T-cell (primary cell): ENCODE data around the gene AJUBA. TPM values are rescaled to one million over a fixed set of nuclear protein-coding genes. Genes with fewer than 3 reads are reported as not detected.
A peak's percentile ranks its signal among the peaks of the same experiment; 100 is the strongest.
"Not testable (repeated sequence)": the region's sequence is repeated elsewhere in the genome, so short reads cannot be mapped to it uniquely, and the experiment has no call there.

Source experiments
- ATAC-seq, 4 experiments: fragments of 200-7000 bp in 3 of 4; fragments of 150-1000 bp in 1 of 4; cut with Tn5 transposase; replicated peaks in 1 of 4; 1 replicate in 3 of 4; 2 replicates in 1 of 4; pipeline ENCODE4 v1.10.0; 2021; ENCODE audit warnings: moderate library complexity in 3 of 4, mild to moderate bottlenecking in 2 of 4, moderate number of reproducible peaks in 1 of 4
- CTCF ChIA-PET, 2 donors: fragments of 300-600 bp; sonication (Branson Sonifier 250); formaldehyde crosslinking; loops; one replicate each; lab custom pipeline; 2022; ENCODE audit warnings: antibody characterized with exemption in 2 of 2; lab: Charles Lee
- POLR2A ChIA-PET, 2 donors: fragments of 300-600 bp; sonication (Branson Sonifier 250); formaldehyde crosslinking; loops; one replicate each; lab custom pipeline; 2022; ENCODE audit warnings: antibody characterized with exemption in 2 of 2; lab: Charles Lee
- DNase-seq, 35 experiments: peaks; one replicate each; pipeline versions ENCODE4 v3.0.0 to v3.0.0-alpha.2; 2013 to 2023
- H3K27ac ChIP-seq: one replicate; pipeline ENCODE4 v1.5.1; 2013; ENCODE audit warnings: low read length
- H3K27me3 ChIP-seq, 2 experiments: replicated peaks in 1 of 2; 1 replicate in 1 of 2; 2 replicates in 1 of 2; pipeline versions ENCODE4 v1.6.1 to v1.7.0; 2013; ENCODE audit warnings: low read length in 1 of 2, mixed read lengths in 1 of 2; ENCODE audit not compliant: control insufficient read depth in 2 of 2, insufficient read depth in 2 of 2; ENCODE audit errors: extremely low read depth in 1 of 2
- H3K36me3 ChIP-seq, 2 donors: 1 replicate in 1 of 2; 2 replicates in 1 of 2; pipeline versions ENCODE4 v1.6.1 to v1.7.0; 2013; ENCODE audit warnings: low read length in 1 of 2; ENCODE audit not compliant: control insufficient read depth in 2 of 2, insufficient read depth in 1 of 2; ENCODE audit errors: extremely low read depth in 1 of 2
- H3K4me1 ChIP-seq, 2 experiments: 1 replicate in 1 of 2; 2 replicates in 1 of 2; pipeline versions ENCODE4 v1.6.1 to v1.7.0; 2013; ENCODE audit warnings: low read length in 2 of 2, mixed read lengths in 1 of 2; ENCODE audit not compliant: insufficient read depth in 2 of 2, control insufficient read depth in 1 of 2; ENCODE audit errors: extremely low read depth in 1 of 2
- H3K4me3 ChIP-seq, 2 donors: 1 replicate in 1 of 2; 2 replicates in 1 of 2; pipeline versions ENCODE4 v1.5.1 to v1.7.0; 2013; ENCODE audit warnings: mild to moderate bottlenecking in 2 of 2, low read length in 1 of 2, moderate library complexity in 1 of 2; ENCODE audit not compliant: control insufficient read depth in 1 of 2; ENCODE audit errors: extremely low read depth in 1 of 2
- H3K9me3 ChIP-seq: 2 replicates; pipeline ENCODE4 v1.7.0; 2013
- H3K27ac Mint-ChIP-seq, 2 donors: one replicate each; pipeline ENCODE4 v1.8.0; 2020 to 2021; ENCODE audit warnings: mild to moderate bottlenecking in 2 of 2, mixed read lengths in 2 of 2
- H3K27me3 Mint-ChIP-seq, 2 donors: one replicate each; pipeline ENCODE4 v1.8.0; 2021 to 2022; ENCODE audit warnings: mixed read lengths in 2 of 2
- H3K36me3 Mint-ChIP-seq: one replicate; pipeline ENCODE4 v1.8.0; 2021; ENCODE audit warnings: mixed read lengths
- H3K4me1 Mint-ChIP-seq, 3 donors: one replicate each; pipeline ENCODE4 v1.8.0; 2020 to 2022; ENCODE audit warnings: mixed read lengths in 3 of 3, mild to moderate bottlenecking in 1 of 3
- H3K4me3 Mint-ChIP-seq, 3 donors: one replicate each; pipeline ENCODE4 v1.8.0; 2020 to 2022; ENCODE audit warnings: mild to moderate bottlenecking in 3 of 3, mixed read lengths in 3 of 3, moderate library complexity in 3 of 3
- H3K9me3 Mint-ChIP-seq, 3 donors: one replicate each; pipeline ENCODE4 v1.8.0; 2020 to 2022; ENCODE audit warnings: mixed read lengths in 3 of 3
- WGBS: methylation state at CpG from one replicate; pipeline ENCODE4 v1.1.5; 2013; ENCODE audit warnings: missing lambda C conversion rate; ENCODE audit not compliant: insufficient coverage; 5-methylcytosine and 5-hydroxymethylcytosine counted together
- total RNA-seq, 35 experiments: library from RNA in 6 of 35; stranded (reverse) in 6 of 35; fragments of 120-200 nt in 1 of 35; gene quantifications; one replicate each; pipeline versions ENCODE4 v1.2.1 to v1.2.4 and lab custom pipeline; 2013 to 2026

The AJUBA gene
- total RNA-seq, 5 donors from 2014 or later (not counting 1 experiment from before 2014, with no cell fraction given): 1.8 to 3.1 (median 2.4) TPM

DNA sequence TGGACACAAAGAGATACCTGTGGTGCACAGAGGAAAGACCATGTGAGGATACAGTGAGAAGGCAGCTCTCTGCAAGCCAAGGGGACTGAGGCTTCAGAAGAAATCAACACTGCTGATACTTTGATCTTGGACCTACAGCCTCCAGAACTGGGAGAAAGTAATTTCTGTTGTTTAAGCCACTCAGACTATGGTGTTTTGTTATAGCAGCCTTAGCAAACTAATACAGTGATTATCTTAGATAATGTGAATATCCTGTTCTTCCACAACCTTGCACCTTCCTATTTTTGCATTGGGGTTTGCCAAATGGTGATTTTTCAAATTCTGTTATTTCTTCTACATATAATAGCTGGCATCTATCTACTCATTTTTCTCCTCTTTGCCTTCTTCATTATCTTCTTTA is 35.8 kb upstream of the AJUBA start:
- no peak for ATAC-seq
- peaks cover 9 to 26% of the 10 kb centered on the region in 2 experiments for H3K4me1 ChIP-seq
- no peak overlapping the region for H3K4me3 Mint-ChIP-seq
- H3K27ac ChIP-seq: no peak overlapping the region
- H3K9me3 Mint-ChIP-seq: no peaks in the 10 kb centered on the region
- POLR2A ChIA-PET: no interaction called here
- H3K27ac Mint-ChIP-seq: no peak overlapping the region
- H3K9me3 ChIP-seq: no peaks in the 10 kb centered on the region
- no peaks in the 10 kb centered on the region for H3K27me3 ChIP-seq
- DNase-seq: no peak
- no peaks in the 10 kb centered on the region for H3K36me3 ChIP-seq
- H3K36me3 Mint-ChIP-seq: no peaks in the 10 kb centered on the region
- CTCF ChIA-PET: no interaction called here
- no peaks in the 10 kb centered on the region for H3K27me3 Mint-ChIP-seq
- peaks cover 25 to 34% (median 29%) of the 10 kb centered on the region in 3 donors for H3K4me1 Mint-ChIP-seq
- H3K4me3 ChIP-seq: no peak overlapping the region

DNA sequence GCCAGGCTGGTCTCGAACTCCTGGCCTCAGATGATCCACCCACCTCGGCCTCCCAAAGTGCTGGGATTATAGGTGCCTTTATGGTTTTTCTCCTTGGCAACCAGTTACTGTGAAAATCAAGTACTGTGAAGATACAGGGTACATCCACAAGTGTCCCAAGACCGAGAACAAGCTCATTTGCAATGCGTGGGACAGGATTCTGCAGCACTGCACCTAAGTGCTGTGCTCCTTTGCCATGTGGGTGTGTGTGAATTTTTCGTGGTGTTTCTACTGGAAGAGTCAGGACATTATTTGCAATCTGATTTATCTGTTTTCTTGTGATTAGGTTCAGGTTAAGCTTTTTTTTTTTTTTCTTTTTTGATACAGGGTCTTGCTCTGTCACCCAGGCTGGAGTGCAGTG is 34.7 kb upstream of the AJUBA start:
- DNase-seq: no peak
- no peaks in the 10 kb centered on the region for H3K9me3 ChIP-seq
- H3K4me3 Mint-ChIP-seq: no peak overlapping the region
- peaks cover 18 to 25% (median 22%) of the 10 kb centered on the region in 3 donors for H3K4me1 Mint-ChIP-seq
- no peaks in the 10 kb centered on the region for H3K36me3 ChIP-seq
- no peaks in the 10 kb centered on the region for H3K9me3 Mint-ChIP-seq
- H3K36me3 Mint-ChIP-seq: no peaks in the 10 kb centered on the region
- ChIA-PET POLR2A (interaction anchor here (0.5 to 0.6 kb wide), 2 partner anchors 463 to 621 kb away, joined by 3 to 4 read pairs; no protein-coding TSS in a partner anchor), CTCF (interaction anchor here (0.6 to 1.7 kb wide), 2 partner anchors 10 to 87 kb away, joined by 3 to 6 read pairs; no protein-coding TSS in a partner anchor)
- peaks cover 6 to 16% of the 10 kb centered on the region in 2 experiments for H3K4me1 ChIP-seq
- no peaks in the 10 kb centered on the region for H3K27me3 Mint-ChIP-seq
- WGBS: 77% methylated on average over 5 of the region's 5 CpGs
- no peak overlapping the region for H3K27ac Mint-ChIP-seq
- H3K27ac ChIP-seq: no peak overlapping the region
- H3K27me3 ChIP-seq: no peaks in the 10 kb centered on the region
- H3K4me3 ChIP-seq: no peak overlapping the region
- no peak for ATAC-seq

DNA sequence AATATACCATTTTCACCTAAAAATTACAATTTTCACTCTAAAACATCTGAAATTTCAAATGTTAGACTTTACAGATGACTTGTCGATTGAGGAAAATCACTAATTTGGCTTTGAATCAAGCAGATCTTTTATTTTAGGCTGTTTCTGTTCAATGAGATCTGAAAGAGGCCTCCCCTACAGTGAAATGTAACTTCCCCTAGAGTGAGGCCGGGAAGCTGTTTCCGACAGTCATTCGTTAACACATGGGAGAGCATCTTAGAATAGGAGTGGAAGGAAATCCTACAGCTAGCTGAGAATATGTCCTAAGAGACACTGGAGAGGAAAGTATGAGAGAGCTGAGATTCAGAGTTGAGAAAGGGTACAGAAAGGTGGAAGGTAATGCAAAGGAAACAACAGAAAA is 33.3 kb upstream of the AJUBA start:
- Mint-ChIP-seq H3K27ac (peak overlapping the region; percentile 69 to 93), H3K4me3 (peak overlapping the region; percentile 11 to 53 (median 50)), H3K36me3 (no peaks in the 10 kb centered on the region), H3K4me1 (peaks cover 9 to 14% (median 10%) of the 10 kb centered on the region in 3 donors), H3K9me3 (no peaks in the 10 kb centered on the region), H3K27me3 (no peaks in the 10 kb centered on the region)
- Histone ChIP-seq H3K27me3 (no peaks in the 10 kb centered on the region), H3K4me3 (no peak overlapping the region), H3K36me3 (no peaks in the 10 kb centered on the region), H3K4me1 (peaks cover 7 to 8% of the 10 kb centered on the region in 2 experiments), H3K27ac (no peak overlapping the region), H3K9me3 (no peaks in the 10 kb centered on the region)
- ChIA-PET POLR2A (no interaction called here), CTCF (interaction anchor here (0.5 to 1.7 kb wide), 4 partner anchors 9 to 1200 kb away, joined by 3 to 7 read pairs (median 4); no protein-coding TSS in a partner anchor)
- ATAC-seq: peak in 1 of 4 experiments; percentile 46
- no peak for DNase-seq
- WGBS: 100% methylated on average over 2 of the region's 4 CpGs

DNA sequence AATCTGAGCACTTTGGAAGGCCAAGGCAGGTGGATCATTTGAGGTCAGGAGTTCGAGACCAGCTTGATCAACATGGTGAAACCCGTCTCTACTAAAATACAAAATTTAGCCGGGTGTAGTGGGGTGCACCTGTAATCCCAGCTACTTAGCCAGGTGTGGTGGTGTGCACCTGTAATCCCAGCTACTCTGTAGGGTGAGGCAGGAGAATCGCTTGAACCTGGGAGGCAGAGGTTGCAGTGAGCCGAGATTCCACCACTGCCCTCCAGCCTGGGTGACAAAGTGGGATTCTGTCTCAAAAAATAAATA is 31.4 kb upstream of the AJUBA start:
- H3K9me3 Mint-ChIP-seq, H3K36me3 Mint-ChIP-seq, H3K9me3 ChIP-seq, H3K36me3 ChIP-seq, CTCF ChIA-PET, DNase-seq, H3K4me3 ChIP-seq, H3K27me3 Mint-ChIP-seq, H3K4me3 Mint-ChIP-seq, H3K27me3 ChIP-seq, ATAC-seq, H3K27ac Mint-ChIP-seq, H3K27ac ChIP-seq: not testable (repeated sequence)
- POLR2A ChIA-PET: interaction anchor here (0.6 kb wide), 2 partner anchors 51 to 125 kb away, joined by 3 to 8 read pairs; no protein-coding TSS in a partner anchor
- 80% methylated on average over 1 of the region's 5 CpGs for WGBS
- H3K4me1 Mint-ChIP-seq: peaks cover 16 to 24% (median 21%) of the 10 kb centered on the region in 3 donors
- peaks cover 8 to 14% of the 10 kb centered on the region in 2 experiments for H3K4me1 ChIP-seq

DNA sequence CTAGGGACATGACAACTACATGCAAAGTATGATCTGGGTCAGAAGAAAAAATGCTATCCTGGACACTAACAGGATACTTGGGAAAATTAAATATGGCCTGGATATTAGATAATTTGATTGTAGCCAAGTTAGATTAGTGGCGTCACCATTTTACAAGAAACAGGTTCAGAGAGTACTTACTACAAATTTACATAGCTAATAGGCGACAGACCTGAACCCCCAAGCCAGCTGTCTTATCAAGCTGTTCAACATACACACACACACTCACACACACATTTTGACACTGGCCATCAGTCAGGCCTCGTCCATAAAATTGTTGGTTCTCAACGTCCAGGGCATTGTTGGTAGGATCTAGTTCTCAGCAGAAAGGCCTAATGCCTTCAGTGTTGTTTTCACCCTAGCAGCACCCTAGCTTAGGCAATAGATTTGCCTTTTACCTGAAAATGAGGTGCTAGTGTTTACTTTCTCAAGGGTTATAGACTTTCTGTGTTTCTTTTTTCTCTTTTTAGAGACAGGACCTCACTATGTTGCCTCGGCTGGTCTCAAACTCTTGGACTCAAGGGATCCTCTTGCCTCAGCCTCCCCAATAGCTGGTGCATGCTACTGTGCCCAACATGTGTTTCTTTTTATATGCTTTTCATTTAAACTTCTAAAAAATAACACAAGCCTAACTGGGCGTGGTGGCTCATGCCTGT is 30.9 kb upstream of the AJUBA start:
- Histone ChIP-seq H3K36me3 (no peaks in the 10 kb centered on the region), H3K4me3 (no peak overlapping the region), H3K4me1 (peaks cover 8 to 19% of the 10 kb centered on the region in 2 experiments), H3K9me3 (no peaks in the 10 kb centered on the region), H3K27ac (no peak overlapping the region), H3K27me3 (no peaks in the 10 kb centered on the region)
- WGBS: 100% methylated on average over 2 of the region's 6 CpGs
- no peak for DNase-seq
- ChIA-PET CTCF (no interaction called here), POLR2A (interaction anchor here (0.6 kb wide), 2 partner anchors 52 to 124 kb away, joined by 3 to 8 read pairs; no protein-coding TSS in a partner anchor)
- ATAC-seq: no peak
- H3K9me3 Mint-ChIP-seq: no peaks in the 10 kb centered on the region
- no peak overlapping the region for H3K4me3 Mint-ChIP-seq
- no peaks in the 10 kb centered on the region for H3K27me3 Mint-ChIP-seq
- H3K27ac Mint-ChIP-seq: peak overlapping the region; percentile 24 to 30
- no peaks in the 10 kb centered on the region for H3K36me3 Mint-ChIP-seq
- H3K4me1 Mint-ChIP-seq: peaks cover 21 to 29% (median 25%) of the 10 kb centered on the region in 3 donors

DNA sequence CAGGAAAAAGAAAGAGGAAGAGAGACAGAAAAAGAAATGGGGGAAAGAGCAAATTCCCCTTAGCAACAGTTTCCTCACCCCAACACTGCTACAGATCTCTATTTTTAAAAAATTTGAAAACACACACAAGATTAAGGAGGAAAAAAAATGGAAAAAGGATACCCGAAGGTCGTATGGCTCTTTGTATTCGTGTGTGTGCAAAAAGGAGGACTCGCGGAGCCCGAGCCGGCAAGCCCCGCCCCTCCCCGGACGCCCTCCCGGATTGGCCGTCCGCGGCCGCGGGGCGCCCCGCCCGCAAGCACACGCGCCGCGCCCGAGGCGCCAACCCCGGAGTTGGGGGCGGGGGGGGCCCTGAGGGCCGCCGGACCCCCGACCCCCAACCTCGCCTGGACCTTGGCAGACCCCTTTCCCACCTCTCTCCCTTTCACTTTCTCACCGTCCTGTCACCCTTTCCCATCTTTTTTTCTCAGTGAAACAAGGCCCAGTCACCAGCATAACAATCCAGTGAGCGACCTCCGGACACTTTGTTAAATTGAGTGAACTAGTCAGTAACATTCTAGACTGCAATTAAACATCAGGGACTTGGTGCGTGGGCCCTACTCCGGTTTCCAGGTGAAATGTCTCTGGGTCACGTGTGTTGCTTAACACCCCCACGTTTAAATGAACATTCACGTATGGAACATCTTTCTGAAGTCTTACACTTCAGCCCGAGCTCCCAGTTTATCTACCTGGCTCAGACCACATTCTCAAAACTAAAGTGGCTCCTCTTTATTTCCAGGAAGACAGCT is 27.8 kb upstream of the AJUBA start, which contains the start of gene C14orf93:
TSS of gene C14orf93 (minus strand) at position 205 of the 788 bp plus-strand sequence. CDS start 11,120 bp downstream, outside the sequence.
- ATAC-seq: peak; percentile 29 to 41 (median 40)
- Mint-ChIP-seq H3K36me3 (no peaks in the 10 kb centered on the region), H3K27ac (peak within 1 kb of the TSS; percentile 93 to 98), H3K4me1 (peaks cover 36 to 45% (median 44%) of the 10 kb centered on the region in 3 donors), H3K27me3 (no peaks in the 10 kb centered on the region), H3K9me3 (no peaks in the 10 kb centered on the region), H3K4me3 (peak within 1 kb of the TSS; percentile 90 to 95 (median 93))
- POLR2A ChIA-PET: interaction anchor here (0.5 to 0.7 kb wide), 3 partner anchors 12 to 1722 kb away, joined by 3 to 7 read pairs (median 6); no protein-coding TSS in a partner anchor
- H3K9me3 ChIP-seq: no peaks in the 10 kb centered on the region
- H3K27me3 ChIP-seq: no peaks in the 10 kb centered on the region
- CTCF ChIA-PET: interaction anchor here in 1 of 2 donors (1.4 kb wide), 1 partner anchor 24 kb away, joined by 4 read pairs; no protein-coding TSS in a partner anchor
- H3K4me1 ChIP-seq: peaks cover 25 to 32% of the 10 kb centered on the region in 2 experiments
- peak; percentile 44 to 83 (median 69) for DNase-seq
- peak within 1 kb of the TSS; percentile 71 for H3K27ac ChIP-seq
- peak within 1 kb of the TSS; percentile 57 to 72 for H3K4me3 ChIP-seq
- H3K36me3 ChIP-seq: no peaks in the 10 kb centered on the region
- 0% methylated on average over 37 of the region's 40 CpGs for WGBS
